ENCODE data around the gene PLCL2.

DNA sequence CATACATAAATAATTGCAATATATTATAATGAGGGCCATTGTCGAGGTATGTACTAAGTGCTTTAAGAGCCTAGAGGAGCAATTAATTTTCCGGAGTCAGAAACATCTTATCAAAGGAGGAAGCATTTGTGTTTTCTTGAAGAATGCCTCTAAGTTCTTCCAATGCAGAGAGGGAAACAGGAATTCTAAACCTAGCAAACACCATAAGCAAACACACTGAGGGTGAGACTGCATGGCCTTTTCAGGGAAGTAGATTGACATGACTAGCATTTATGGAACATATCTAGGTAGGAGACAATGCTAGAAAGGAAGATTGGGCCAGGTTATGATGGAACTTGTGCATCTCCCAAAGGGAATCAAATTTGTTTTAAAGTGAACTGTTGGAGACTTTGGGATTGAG, 7.2 kb upstream of the PLCL2 start:
- TF ChIP-seq, protein P1, sequence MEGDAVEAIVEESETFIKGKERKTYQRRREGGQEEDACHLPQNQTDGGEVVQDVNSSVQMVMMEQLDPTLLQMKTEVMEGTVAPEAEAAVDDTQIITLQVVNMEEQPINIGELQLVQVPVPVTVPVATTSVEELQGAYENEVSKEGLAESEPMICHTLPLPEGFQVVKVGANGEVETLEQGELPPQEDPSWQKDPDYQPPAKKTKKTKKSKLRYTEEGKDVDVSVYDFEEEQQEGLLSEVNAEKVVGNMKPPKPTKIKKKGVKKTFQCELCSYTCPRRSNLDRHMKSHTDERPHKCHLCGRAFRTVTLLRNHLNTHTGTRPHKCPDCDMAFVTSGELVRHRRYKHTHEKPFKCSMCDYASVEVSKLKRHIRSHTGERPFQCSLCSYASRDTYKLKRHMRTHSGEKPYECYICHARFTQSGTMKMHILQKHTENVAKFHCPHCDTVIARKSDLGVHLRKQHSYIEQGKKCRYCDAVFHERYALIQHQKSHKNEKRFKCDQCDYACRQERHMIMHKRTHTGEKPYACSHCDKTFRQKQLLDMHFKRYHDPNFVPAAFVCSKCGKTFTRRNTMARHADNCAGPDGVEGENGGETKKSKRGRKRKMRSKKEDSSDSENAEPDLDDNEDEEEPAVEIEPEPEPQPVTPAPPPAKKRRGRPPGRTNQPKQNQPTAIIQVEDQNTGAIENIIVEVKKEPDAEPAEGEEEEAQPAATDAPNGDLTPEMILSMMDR (IDR thresholded peaks at IDR 0.05): no peak
- TF ChIP-seq ZFX (IDR thresholded peaks at IDR 0.05; ENCODE audit: borderline replicate concordance): no peak
